Fibroblast of the conjunctiva (primary cell): ENCODE data around the gene FRMPD4.
"Not testable (repeated sequence)": the region's sequence is repeated elsewhere in the genome, so short reads cannot be mapped to it uniquely, and the experiment has no call there.

ENCODE experiments used
- DNase-seq: peaks from one replicate; pipeline ENCODE4 v3.0.0-alpha.2; 2010; ENCODE audit warnings: low read depth

The FRMPD4 gene

GRCh38 chrX:12542251-12542650 lies 404.0 kb downstream of the FRMPD4 start:
- not testable (repeated sequence) for DNase-seq

- no peak for DNase-seq
Observed at GRCh38 chrX:12548341-12548740, 410.1 kb downstream of the FRMPD4 start.

- no peak for DNase-seq
Observed at GRCh38 chrX:12548746-12549145, 410.5 kb downstream of the FRMPD4 start.

- no peak for DNase-seq
Observed at GRCh38 chrX:12554206-12554605, 415.9 kb downstream of the FRMPD4 start.

DNA sequence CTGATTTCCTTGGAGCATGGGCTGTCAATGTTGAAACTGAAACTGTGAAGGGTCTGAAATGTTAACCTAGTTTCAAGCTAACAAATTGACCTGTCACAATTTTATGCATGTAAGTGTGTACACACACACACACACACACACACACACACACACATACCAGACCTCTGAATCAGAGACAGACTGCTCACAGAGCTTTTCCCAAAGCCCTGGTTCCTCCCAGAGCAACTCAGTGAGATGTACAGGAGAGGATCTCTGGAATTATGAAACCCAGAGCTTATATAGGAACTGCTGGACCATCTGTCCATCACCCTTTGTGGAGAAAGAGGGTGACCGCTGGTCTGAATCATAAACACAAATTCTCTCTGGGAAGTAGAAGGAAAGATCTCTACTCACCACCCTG lies 424.8 kb downstream of the FRMPD4 start:
- DNase-seq = no peak

DNA sequence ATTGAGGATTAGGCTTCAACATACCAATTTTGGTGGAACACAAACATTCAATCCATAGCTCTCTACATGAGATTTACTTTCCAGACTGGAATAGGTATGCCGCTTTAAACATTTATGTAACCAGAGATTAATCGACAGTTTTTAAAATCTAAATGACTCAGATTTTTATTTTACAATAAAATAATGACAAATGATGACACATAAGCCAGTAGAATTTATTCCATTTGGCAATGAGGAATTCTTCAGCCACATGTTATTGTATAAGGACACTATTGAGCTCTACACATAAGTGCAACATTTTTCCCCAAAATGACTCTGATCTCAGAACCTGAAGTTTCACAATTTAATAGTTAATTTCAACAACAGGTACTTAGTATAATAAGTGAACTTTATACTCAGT lies 425.9 kb downstream of the FRMPD4 start:
- no peak for DNase-seq

GRCh38 chrX:12567857-12568256 lies 429.6 kb downstream of the FRMPD4 start:
- DNase-seq = no peak

GRCh38 chrX:12570859-12571501 lies 432.7 kb downstream of the FRMPD4 start:
- DNase-seq = no peak

GRCh38 chrX:12579311-12579710 lies 441.0 kb downstream of the FRMPD4 start:
- no peak for DNase-seq

DNA sequence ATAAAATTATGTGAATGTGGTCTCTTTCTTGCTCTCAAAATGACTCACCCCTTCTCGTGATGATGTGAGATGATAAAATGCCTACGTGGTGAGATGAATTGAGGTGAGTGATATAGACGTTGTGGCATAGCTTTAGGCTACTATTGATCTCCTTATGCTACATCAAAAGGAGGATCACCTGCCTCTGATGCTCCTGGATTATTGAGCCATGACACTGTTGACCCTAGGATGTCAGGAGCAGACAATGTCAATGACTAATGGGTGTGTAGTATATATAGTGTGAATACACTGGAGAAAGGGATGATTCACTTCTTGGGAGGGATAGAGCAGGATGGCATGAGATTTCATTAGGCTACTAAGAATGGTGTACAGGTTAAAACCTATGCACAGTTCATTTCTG lies 442.3 kb downstream of the FRMPD4 start:
- DNase-seq = no peak

GRCh38 chrX:12581546-12581945 lies 443.3 kb downstream of the FRMPD4 start:
- no peak for DNase-seq

DNA sequence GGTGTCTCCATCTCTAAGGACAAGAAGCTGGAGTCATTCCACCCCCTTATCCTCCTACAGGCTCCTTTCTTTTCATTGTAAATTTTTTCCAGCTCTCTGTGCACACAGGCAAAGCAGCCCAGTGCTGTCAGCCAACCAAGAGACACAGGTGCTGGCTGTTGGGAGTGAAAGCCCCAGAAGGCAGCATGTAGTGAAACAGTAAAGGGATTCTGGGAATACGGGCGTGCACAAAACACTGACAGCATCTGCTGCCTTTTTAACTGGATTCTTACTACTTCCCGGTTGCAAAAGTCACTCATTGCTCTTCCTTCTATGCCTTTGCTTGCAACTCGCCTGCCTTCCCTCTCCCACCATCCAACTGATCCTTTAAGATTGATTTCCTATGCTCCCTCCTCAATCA lies 444.4 kb downstream of the FRMPD4 start:
- DNase-seq = no peak

GRCh38 chrX:12583543-12583942 lies 445.3 kb downstream of the FRMPD4 start:
- no peak for DNase-seq

- no peak for DNase-seq
Observed at GRCh38 chrX:12595720-12596119, 457.4 kb downstream of the FRMPD4 start.

- DNase-seq = no peak
Observed at GRCh38 chrX:12610079-12610478, 471.8 kb downstream of the FRMPD4 start.

DNA sequence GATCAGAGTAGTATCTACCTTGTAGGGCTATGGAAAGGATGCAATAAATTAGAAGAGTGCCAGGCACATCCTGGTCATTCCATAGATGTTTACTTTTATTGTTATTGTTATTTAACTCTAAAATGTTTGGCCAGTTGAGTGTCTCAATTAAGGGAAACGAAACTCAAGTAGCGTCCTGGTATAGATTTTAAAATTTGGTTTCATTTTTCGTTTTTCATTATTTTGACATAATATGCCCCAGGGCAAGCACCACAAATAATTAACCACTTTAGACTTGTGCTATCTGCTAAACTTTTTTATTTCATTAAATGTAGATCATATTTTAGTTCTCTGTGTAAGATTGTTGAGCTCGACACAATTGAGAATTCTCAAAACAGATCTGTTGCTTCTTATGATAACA lies 473.2 kb downstream of the FRMPD4 start:
- no peak for DNase-seq

DNA sequence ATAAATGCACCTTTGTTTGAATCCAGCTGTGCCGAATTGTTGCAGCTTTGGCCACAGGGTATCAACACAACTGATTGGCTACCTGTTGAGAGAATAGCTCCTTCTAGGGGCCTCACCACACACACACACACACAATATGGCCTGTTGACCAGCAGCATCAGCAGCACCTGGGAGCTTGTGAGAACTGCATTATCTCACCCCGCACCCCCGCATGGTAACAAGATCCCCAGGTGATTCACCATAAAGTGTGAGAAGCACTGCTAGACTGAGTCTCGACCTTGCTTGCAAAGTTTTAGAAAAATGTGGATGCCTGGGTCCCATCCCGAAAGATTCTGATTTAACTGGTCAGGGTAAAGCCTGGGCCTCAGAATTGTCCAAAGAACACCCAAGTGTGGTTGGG lies 476.0 kb downstream of the FRMPD4 start:
- DNase-seq = no peak

DNA sequence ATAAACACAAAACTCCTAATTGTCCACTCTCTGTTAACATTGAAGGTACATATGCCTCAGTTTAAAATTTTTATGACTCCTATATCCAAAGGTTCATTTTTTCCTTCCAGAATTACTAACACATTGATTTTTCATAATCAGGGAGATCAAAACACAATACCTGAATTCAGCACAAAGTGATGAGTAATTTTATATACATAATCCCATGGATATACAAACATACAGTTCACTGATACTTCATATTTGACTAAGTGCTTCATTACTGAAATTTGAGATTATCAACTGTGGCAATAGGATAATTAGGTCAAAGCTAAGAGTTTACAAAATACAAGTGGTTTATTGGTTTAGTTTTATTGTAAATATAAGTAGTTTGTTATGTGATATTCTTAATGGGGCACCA lies 476.8 kb downstream of the FRMPD4 start:
- no peak for DNase-seq

DNA sequence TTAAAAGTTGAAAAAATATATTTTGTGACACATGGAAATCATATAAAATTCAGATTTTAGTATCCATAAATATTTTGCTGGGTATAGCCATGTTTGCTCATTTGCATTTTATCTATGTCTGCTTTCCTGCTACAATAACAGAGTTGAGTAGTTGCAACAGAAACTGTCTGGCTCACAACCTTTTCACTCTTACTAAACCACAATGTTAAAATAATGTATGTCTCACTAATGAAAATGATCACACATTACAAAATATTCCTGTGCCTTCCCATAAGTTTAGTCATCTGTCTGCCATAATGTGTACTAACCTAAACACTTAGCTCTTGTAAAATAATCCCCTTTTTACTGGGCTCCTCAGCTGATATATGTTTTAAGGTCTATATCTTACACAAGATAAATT lies 479.0 kb downstream of the FRMPD4 start:
- no peak for DNase-seq

GRCh38 chrX:12647230-12647629 lies 509.0 kb downstream of the FRMPD4 start:
- DNase-seq = no peak

DNA sequence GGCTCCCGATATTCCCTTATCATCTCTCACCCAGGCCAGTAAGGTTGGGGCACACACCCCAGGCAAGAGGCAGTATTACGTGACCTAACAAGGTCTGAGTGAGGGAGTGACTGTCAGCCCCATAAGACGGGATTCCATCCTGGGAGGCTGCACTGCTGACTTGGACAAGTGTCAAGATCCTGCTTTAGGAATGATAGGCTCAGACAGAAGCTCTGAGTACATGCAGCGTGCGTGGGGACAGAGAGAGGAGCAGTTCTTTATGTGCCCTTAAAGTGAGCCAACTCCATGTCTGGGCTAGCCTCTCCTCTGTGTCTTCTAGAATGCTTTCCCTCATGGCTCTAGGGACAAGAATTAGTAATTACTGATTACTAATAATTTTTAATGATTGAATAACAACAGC lies 510.7 kb downstream of the FRMPD4 start:
- no peak for DNase-seq

GRCh38 chrX:12657433-12657832 lies 519.2 kb downstream of the FRMPD4 start:
- no peak for DNase-seq

DNA sequence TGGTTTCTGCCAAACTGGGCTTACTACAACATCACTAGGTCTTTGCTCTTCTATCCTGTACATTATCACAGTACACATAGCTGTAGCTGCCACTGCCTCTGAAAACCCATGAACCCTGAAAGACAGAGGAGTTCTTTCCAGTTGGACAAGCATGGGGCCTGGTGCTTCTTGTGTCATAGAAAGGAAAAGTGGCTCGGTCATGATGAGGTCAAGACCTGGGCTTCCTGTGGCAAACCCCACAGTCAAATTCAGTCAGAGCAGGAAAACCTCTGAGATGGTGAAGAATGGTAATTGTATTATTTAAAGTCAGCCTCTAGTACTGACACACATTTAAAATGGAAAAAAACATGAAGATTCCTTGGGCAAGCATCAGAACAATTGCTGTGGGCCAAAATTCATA lies 519.6 kb downstream of the FRMPD4 start:
- no peak for DNase-seq

DNA sequence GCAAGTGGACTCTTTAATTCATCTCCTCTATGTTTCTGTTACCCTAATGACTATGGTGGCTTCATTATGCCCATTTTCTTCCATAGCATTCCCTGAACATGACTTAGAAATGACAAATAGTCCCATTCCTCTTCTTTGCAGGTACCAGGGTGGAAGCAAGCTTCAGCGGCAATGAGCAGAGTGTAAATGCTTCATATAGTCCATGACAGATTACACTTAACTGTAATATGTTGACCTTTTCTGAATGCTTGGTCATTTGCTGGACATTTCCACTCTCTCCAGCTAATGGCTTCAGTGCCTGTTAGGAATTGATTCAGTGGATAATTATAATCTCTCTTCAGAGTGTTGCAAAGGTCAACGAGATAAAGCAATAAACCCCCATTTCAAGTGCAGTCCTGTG lies 523.2 kb downstream of the FRMPD4 start:
- no peak for DNase-seq
